GM11168 (cell line): ENCODE measurements around the gene FRMD4A.
"Not testable (repeated sequence)": the region's sequence is repeated elsewhere in the genome, so short reads cannot be mapped to it uniquely, and the experiment has no call there.

Experiments
- in situ Hi-C: fragments of 300-500 bp; cut with MboI; formaldehyde crosslinking; loops from one replicate; pipeline ENCODE4 v1.12.0; 2022; ENCODE audit warnings: low sequenced_read_pairs; ENCODE audit not compliant: unreplicated experiment

Gene FRMD4A

DNA sequence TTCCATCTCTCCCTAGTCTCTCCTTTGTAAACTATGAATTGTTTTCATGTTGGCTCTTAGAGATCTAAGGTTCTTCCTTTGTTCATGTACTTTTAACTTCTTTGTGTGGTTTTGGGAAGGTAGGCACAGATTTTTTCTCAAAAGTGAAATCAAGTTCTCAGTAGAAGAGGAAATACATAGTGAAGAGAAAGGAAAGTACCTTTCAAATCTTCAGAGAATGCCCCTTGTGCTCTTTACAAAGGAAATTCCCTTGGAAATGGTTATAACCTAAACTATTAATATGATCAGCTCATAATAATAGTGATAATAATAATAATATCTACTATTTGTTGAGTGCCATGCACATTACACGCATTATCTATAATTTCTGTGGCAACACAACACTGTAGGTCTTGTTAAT lies 425.4 kb downstream of the FRMD4A start:
- in situ Hi-C loops = no loop called here

DNA sequence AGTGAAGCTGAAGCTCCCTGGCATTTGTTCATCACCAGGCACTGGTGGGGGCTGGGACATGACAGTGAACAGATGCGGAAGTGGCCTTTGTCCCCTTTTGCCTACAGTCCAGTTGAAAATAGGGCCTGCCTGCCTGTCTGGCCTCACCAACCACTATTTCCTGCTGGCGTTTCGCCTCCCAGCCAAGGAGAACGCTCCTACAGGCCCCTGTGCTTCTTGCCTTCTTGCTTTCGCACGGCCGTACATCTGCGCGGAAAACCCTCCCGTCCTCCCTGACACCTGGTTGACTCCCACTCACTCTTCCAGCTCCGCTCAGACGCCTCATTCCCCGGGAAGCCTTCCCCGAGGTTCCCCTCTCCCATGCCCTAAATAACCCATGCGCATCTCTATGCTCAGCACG lies 426.7 kb downstream of the FRMD4A start:
- in situ Hi-C loops = no loop called here

DNA sequence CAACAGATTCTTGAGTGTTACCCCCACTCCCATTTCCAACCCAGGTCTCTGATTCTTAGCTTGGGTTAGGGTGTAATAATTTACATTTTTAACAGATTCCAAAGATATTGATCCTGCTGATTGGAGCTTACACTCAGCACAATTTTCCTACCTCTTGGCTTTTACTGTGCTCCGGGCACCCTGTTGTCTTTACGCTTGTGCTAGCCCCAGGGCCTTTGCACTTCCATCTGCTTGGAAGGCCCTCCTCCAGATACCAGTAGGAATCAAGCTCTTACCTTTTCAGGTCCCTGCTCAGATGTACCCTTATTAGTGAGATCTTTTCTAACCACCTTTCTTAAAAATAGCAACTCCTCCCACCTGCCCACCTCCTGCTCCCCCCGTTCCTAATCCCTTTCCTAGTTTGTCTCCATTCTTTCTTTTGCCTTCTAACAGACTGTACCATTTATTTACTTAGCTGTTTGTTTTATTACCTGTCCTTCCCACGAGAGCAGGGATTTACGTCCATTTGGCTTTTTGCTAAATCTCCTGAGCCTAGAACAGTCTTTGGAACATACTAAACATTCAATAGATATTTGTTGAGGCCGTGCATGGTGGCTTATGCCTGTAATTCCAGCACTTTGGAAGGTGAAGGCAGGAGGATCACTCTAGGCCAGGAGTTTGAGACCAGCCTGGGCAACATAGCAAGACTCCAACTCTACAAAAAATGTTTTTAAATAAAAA lies 427.7 kb downstream of the FRMD4A start:
- in situ Hi-C loops = no loop called here

DNA sequence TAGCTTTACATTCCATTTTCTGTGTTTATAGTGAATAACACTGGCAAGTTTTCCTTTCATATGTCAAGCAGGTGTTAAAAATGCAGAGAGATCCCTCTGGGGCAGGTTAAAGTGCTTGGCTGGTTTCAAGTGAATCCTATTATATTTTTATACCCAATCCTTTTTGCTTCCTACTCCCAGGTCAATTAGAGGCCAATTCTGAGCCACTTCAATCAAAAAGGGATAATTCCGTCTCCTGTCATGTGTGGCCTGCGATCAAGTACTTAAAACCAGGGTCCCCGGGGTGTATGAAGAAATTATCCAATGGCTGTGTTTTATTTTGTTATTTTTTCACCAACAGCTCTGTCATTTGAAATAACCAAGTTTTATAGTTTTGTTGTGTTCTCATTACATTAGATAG lies 430.8 kb downstream of the FRMD4A start:
- in situ Hi-C loops = no loop called here

DNA sequence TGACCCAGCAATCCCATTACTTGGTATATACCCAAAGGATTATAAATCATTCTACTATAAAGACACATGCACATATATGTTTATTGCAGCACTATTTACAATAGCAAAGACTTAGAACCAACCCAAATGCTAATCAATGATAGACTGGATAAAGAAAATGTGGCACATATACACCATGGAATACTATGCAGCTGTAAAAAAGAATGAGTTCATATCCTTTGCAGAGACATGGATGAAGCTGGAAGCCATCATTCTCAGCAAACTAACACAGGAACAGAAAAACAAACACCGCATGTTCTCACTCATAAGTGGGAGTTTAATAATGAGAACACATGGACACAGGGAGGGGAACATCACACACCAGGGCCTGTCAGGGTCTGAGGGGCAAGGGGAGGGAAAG lies 434.6 kb downstream of the FRMD4A start:
- in situ Hi-C loops = not testable (repeated sequence)

DNA sequence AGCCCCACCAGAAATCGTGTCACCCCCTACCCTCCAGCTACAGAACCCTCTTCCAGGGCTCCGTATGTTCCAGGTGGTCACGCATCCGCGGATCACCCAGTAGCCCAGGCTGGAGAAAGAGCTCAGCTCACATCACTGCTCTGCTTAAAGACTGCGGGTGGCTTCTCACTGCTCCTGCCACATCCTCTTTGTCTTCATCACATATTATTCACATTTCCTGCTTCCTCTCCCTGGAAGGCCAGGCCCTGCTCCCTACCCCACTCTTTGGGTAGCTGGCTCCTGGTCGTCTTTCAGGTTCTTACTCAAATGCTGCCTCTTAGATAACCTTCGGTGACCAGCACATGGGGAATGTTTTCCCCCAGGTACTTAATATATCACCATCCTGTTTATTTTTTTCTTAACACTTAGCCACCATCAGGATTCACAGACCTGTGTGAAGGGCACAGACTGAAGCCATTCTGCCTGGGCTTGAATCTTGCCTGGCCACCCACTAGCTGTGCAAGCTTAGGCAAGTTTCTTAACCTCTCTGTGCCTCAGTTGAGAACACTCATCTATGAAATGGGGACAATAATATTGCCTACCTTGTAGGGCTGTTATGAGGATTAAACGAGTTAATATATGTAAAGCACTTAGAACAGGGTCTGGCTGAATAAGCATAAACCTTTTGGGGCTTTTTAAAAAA lies 436.2 kb downstream of the FRMD4A start:
- in situ Hi-C loops = no loop called here

DNA sequence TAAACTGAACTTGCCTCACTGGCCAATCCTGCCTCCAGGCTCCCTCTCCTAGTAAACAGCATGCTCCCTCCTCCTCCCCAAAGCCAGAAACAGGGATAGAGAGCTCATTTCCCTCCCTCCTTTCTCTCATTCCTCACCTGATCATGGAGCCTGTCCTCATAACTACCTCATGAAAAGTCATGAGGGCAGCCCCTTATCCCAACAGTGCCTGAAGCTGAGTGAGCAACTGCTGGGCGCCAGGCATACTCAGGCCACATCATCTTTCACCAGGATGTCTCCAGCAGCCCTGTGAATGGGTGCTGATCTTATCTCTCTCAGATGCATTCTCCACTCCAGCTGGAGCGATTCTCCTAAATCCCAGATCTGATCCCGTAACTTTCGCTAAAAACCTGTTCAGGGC lies 436.8 kb downstream of the FRMD4A start:
- in situ Hi-C loops = no loop called here

DNA sequence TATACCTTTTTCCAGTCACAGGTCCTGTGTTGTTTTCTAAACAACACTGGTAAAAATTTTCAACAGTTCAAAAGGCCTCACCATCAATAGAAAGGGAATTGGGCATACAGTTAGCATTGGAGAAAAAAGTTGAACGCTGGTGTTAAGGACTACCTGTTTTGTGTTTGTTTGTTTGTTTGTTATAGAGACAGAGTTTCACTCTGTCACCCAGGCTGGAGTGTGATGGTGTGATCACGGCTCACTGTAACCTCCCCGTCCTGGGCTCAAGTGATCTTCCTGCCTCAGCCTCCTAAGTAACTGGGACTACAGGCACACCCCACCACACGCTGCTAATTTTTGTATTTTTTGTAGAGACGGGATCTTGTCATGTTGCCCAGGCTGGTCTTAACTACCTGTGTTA lies 437.9 kb downstream of the FRMD4A start:
- in situ Hi-C loops = no loop called here

DNA sequence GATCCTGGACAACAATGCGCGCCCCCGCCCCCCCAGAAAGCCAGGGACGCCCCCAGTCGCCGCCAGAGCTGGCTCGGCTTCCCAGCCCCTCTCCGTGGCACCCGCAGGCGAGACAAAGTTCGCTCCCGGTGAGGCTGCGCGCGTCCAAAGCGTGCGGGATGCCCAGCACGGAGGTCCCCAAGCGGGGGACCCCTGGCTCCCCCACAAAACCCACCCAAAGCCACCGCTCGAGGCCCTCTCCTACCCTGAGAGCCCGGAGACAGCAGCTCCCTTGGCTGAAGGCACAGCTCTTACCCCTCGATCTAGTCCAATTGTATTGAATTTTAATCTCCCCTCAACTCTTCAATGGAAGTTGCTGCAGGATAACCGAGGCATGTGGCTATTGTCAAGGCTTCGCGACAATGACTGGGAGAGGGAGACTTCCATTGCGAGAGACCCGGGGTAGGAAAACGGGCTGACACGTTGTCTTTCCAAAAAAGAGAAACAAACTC lies 438.7 kb downstream of the FRMD4A start:
- in situ Hi-C loops = no loop called here

DNA sequence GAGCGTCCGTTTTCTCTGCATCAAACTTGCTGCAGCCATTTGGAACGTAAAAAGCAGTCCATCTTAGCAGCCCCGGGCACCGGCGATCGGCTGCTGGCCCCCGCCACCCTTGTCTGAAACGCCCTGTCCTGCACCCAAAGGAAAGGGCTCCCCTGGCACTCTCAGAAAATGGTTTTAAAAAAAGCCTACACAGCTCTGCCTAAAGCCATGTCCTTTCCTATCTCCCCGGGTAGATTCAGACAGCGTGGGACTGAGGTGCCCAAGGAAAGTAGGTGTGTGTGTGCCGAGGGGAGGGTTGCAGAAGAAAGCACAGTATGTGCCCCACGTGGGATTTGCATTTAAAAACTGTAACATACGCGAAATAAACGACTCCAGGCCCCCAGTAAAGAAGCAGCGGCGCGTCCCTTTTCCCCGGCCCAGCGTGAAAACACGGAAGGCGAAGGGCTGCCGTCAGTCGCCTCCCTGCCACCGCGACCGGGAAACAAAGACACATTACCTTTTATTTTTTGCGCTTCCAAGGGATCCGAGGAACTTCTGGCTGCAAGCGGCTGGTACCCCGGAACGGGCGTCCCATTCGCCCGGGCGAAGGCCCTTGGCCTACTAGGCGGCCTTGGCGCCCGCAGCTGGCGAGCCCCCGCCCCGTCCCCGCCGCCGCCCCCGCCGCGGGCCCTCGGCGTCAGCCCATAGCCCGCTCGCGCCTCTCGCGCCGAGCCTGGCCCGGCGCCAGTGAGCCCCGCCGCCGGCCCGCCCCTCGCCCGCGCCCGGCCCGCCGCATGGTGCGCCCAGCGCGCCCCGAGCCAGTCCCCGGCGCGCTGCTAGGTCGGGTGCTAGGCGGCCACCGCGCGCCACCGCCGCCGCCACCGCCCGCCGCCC lies 439.4 kb downstream of the FRMD4A start:
- in situ Hi-C loops = no loop called here

DNA sequence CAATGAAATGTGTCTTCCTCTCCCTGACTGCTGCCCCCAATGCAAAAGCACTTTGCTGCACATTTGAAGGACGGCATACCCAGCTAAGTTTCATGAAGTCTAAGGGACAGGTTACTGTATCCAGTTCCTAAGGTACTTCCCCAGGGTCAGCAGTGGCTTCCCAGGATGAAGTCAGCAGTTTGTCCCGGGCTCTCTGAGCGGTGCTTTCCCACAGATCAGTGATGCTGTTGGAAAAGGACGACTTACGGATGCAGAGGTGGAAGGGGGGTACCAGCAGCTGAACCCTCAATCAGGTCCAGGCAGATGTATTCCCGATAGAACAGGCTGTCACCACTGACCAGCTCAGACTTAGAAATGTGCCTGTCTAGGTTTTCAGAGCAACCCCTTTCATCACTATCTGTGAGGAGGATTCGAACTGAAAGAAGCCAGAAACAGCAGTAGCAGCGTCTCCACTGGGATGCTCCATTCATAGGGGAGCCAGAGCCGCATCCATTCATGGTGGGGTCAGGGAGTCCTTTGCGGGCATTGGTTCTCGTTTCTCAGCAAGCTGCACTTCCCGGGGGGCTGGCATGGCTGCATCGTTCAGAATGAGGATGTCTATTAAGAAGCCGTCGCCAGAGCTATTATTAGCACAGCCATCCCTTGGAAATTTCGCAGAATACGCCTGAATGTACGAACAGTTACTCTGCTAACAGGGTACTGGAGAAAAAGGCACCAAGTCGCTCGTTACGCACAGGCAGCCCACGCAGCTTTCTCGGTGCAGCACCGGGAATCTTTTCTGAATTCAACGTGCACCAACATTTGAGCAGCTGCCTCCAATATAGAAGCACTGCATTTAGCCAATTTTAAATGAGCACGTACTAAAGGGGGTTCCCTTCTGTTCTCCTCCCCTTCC lies 440.2 kb downstream of the FRMD4A start:
- in situ Hi-C loops = no loop called here

DNA sequence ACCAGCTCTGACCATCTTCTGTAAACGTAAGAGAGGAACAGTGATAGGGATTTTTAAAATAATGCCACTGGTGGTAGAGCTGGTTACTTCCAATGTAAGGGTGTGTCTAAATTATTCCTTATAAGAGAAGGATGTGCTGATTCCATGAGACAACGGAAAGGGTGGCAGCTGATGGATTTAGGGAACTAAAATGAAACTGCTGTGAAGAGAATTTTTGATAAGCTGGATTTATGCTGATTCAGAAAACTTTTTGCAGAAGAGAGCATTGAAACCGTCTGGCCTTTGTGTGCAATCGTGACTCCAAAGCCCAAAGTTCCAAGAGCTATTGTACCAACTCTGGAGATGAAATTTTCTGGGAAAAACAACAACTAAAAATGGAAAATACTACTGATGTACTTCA lies 443.0 kb downstream of the FRMD4A start:
- in situ Hi-C loops = no loop called here

DNA sequence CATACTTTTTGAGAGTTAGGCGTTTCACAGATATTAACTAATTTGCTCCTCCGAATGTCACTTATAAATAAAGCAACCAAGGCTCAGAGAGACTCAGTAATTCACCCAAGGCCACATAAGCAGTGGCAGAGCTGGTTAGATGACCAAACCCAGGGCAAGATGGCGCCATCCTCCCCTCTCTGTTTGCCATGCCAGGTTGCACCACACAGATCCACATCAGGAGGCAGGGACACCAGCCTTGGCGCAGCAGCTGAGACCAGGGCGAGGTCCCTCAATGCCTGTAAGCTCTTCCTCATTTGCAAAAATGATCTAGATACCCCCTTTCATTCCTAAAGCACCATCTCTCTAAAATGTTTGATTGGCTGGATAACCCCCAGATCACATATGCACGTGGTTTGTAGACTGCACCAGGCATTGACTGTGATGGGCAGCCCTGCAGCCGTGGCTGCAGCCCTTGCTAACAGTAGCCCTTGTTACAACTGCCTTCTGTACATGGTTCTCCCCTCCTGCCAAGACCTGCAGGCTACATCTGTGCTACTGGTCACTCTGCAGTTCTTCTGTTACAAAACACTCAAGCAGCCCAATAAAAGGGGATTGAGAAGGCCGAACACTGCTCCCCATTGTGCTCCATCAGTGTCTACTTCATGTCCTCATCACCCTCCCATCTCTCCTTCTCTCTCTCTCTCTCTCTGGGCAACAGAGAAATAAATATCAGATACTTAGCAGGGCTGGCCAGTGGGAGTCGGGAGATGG lies 445.3 kb downstream of the FRMD4A start:
- in situ Hi-C loops = no loop called here

DNA sequence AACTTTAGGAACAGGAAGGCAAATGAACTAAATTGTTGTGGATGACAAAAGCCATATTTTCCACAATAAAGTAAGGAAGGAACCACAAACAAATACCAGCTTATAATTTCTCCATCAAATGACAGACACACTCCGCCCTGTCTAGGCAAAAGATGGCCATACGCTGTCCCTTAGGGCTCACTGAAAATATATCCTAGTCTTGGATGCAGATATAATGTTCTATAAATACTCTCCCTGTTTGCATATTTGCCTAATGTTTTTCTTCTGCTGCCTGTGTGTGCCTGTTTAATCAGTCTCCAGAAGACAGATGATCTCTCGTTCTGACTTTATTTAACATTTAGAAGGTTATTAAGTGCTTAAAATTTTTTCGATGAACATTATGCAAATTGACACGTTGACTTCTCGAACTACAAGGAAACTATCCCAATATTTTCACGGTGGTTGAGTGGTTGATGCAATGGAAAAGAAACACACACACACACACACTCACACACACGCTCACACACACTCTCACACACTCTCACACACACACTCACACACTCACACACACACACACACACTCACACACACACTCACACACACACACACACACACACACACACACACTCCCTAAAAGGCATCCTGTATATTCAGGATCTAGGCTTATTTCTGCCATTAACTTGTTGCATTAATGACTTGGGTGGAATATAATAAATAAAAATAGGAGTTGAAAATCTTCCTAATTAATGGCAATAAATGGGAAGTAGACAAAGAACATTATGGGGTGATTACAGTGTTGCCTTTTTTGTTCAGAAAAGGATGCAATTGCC lies 446.9 kb downstream of the FRMD4A start:
- in situ Hi-C loops = no loop called here

DNA sequence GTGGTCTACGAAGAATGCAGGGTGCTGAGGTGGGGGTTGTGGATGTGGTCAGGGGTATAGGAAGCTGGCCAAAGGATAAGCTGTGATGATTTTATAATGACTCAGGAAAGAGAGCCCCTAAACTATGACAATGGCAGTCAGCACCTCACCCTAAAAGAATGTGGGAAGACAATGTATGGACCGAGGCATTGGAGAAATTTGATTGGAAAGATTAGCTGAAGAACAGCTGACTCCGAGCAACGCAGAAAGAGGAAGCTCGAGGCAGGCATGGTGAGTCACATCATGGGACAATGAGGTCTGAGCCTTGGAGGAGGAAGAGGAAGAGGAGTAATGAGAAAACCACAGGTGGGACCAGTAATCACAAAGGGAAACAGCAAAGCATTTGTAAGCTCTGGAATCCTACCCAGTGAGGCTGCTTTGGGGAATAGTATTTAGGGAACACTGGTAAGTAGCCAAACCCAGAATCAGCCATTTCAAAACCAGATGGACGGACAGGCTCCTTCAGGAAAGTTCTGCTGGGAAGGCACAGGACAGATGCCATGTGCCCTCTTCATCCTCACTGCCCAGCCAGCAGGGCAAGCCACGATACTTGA lies 448.5 kb downstream of the FRMD4A start:
- in situ Hi-C loops = no loop called here

DNA sequence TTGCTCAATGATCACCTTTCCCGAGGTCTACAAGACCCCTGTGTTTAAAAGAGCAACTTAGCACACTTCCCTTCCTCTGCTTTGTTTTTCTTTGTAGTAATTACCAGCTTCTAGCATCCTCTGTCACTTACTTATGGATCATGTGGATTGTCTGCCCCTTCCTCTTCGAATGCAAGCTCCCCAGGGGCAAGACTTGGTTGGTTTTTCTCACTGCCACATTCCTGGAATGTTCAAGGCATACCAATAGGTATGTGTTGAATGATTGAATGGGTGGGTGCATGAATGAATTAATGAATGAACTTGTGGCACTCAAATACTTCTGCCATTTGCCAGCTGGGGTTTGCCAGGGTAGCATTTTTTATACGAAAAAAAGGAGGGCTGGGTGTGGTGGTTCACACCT lies 450.0 kb downstream of the FRMD4A start:
- in situ Hi-C loops = no loop called here

DNA sequence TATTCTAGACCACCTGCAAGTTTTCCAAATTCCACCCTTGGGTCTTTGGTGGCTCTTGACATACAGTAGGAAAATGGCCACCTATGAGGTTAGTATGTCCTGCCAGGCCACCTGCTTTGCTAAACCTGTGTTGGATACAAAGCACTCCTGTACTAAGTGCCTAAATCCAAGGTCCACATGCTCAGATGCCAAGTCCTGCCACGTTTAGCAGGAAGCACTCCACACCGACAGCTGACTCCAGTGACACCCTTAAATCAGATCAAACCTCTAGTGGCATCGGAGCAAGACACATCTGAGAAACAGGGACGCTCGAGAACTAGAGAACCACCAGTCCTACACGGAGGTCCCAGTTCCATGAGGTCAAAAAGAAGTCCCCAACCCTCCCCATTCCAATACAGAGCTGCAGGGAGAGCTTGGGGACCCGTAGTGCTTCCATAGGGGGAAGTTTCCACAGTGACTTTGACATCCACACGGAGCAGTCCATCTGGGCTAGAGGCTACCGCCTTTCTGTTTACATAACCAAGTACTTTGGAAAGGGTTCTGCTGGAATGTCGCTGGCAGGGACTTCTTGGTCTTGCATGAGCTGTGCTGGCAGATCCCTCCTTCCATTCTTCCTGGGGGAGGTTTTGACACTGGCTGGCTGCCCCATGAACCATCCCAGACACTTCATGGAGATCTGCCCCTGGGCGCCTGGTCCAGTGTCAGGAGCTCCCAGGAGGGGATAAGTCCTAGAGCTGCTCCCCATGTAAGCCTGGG lies 453.4 kb downstream of the FRMD4A start:
- in situ Hi-C loops = no loop called here
